Activated T-cell treated with anti-CD3 and anti-CD28 coated beads, Interleukin-2, amount 50 U/mL, for 24 hours (primary cell): Measurements from ENCODE around the gene DFFA.

Experiments used
- DNase-seq: peaks from one replicate; pipeline ENCODE4 v3.0.0-alpha.2; 2020
- H3K27ac Mint-ChIP-seq: 2 replicates; pipeline ENCODE4 v1.8.0; 2020; ENCODE audit warnings: mild to moderate bottlenecking, mixed read lengths
- H3K27me3 Mint-ChIP-seq: 2 replicates; pipeline ENCODE4 v1.8.0; 2020; ENCODE audit warnings: mixed read lengths
- H3K36me3 Mint-ChIP-seq: 2 replicates; pipeline ENCODE4 v1.8.0; 2020; ENCODE audit warnings: low read depth, mixed read lengths
- H3K4me1 Mint-ChIP-seq: 2 replicates; pipeline ENCODE4 v1.8.0; 2020; ENCODE audit warnings: low read depth, mixed read lengths
- H3K4me3 Mint-ChIP-seq: 2 replicates; pipeline ENCODE4 v1.8.0; 2020; ENCODE audit warnings: mild to moderate bottlenecking, moderate library complexity, mixed read lengths
- H3K9me3 Mint-ChIP-seq: 2 replicates; pipeline ENCODE4 v1.8.0; 2020; ENCODE audit warnings: mixed read lengths

DFFA gene

DNA sequence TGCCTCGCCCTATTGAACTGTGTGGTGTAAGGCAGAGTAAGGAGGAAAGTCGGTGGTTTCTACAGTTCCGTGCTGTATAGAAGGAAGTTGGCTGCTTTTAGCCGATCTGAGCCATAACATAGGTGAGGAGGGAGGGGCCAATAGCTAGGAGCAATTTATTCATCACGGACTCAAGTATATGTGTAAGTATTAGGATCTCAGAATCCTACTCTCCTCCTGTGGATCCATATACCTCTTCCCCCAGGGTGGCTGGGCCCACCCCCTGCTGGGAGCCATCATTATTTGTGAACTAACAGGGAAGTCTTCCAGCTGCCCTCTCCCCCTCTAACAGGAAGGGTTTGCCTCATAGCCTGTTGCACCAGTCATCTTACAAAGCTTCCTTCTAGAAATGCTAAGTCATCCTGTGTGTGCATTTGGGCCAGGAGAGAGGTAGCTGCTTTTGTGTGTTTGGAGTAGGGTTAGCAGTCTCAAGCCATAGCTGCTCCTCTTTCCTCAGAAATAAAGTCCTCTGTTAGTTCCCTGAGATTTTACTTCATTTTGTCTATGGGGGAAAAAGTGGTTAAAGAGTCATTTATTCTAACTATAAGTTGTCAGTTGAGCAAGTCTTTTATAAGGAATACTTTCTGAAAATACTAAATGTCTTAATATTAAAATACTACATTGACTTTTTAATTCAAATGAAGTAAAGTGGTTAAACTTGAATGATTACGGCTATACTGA lies 57.0 kb downstream of the DFFA start:
- no peak for DNase-seq
- Mint-ChIP-seq H3K27ac (peak overlapping the region; percentile 93), H3K4me3 (no peak overlapping the region), H3K4me1 (peaks cover 8% of the 10 kb centered on the region), H3K27me3 (no peaks in the 10 kb centered on the region), H3K36me3 (peaks cover 94% of the 10 kb centered on the region), H3K9me3 (no peaks in the 10 kb centered on the region)

- H3K4me1 Mint-ChIP-seq = peaks cover 14% of the 10 kb centered on the region
- H3K36me3 Mint-ChIP-seq = peaks cover 91% of the 10 kb centered on the region
- no peak for DNase-seq
- no peak overlapping the region for H3K4me3 Mint-ChIP-seq
- H3K27ac Mint-ChIP-seq = no peak overlapping the region
- no peaks in the 10 kb centered on the region for H3K27me3 Mint-ChIP-seq
- no peaks in the 10 kb centered on the region for H3K9me3 Mint-ChIP-seq
Measured at GRCh38 chr1:10407201-10407600, 65.1 kb downstream of the DFFA start.
